GM10266 (cell line): ENCODE data around the gene CASP2.

Experiments used
- DNase-seq: peaks from one replicate; pipeline ENCODE4 v3.0.0; 2012; ENCODE audit errors: extremely low spot score
- TF ChIP-seq, protein P1 (sequence below): IDR thresholded peaks from 2 replicates; pipeline ENCODE4 v1.5.1; 2012; ENCODE audit warnings: mild to moderate bottlenecking, low read depth; ENCODE audit not compliant: control insufficient read depth, insufficient read depth; ENCODE audit errors: missing control alignments

CASP2 gene

DNA sequence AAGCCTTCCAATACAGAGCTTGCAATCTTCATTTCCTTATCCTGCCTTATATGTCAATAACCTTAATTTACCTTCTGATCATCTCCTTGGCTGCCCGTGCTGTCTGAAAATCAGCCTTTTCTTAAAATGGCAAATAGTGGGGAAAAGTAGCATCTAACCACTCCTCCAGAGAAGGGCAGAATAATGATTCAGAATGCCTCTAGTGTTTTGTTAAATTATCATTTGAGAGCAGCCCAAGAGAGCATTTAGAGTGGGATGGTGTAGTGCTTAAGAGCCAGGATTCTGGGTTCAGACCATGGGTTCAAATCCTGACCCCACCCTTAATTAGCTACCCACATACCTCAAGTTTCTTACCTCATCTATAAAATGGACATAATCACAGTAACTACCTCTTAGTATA is 8.0 kb upstream of the CASP2 start:
- no peak for DNase-seq
- TF ChIP-seq, protein P1, sequence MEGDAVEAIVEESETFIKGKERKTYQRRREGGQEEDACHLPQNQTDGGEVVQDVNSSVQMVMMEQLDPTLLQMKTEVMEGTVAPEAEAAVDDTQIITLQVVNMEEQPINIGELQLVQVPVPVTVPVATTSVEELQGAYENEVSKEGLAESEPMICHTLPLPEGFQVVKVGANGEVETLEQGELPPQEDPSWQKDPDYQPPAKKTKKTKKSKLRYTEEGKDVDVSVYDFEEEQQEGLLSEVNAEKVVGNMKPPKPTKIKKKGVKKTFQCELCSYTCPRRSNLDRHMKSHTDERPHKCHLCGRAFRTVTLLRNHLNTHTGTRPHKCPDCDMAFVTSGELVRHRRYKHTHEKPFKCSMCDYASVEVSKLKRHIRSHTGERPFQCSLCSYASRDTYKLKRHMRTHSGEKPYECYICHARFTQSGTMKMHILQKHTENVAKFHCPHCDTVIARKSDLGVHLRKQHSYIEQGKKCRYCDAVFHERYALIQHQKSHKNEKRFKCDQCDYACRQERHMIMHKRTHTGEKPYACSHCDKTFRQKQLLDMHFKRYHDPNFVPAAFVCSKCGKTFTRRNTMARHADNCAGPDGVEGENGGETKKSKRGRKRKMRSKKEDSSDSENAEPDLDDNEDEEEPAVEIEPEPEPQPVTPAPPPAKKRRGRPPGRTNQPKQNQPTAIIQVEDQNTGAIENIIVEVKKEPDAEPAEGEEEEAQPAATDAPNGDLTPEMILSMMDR = no peak

GRCh38 chr7:143280566-143280965 is 7.6 kb upstream of the CASP2 start:
- no peak for DNase-seq
- TF ChIP-seq, protein P1 = no peak

GRCh38 chr7:143281529-143281928 is 6.6 kb upstream of the CASP2 start:
- TF ChIP-seq, protein P1 = no peak
- DNase-seq = no peak

GRCh38 chr7:143282124-143282523 is 6.0 kb upstream of the CASP2 start:
- no peak for DNase-seq
- TF ChIP-seq, protein P1 = no peak

- TF ChIP-seq, protein P1 = no peak
- DNase-seq = no peak
These were observed 4.8 kb upstream of the CASP2 start for GRCh38 chr7:143283381-143283780.

GRCh38 chr7:143284591-143285469 is 3.3 kb upstream of the CASP2 start, which contains the start of gene TMEM139:
Gene TMEM139, plus strand, starts transcription at chr7:143284958. Its CDS starts 1,000 bp downstream, at chr7:143285958.
- no peak for DNase-seq
- TF ChIP-seq, protein P1 = no peak

GRCh38 chr7:143285470-143285778 is 2.7 kb upstream of the CASP2 start:
- no peak for DNase-seq
- TF ChIP-seq, protein P1 = no peak
